NB4 (cell line): ENCODE results near the gene HTR2C.

Experiments used
- MYC ChIP-seq: IDR thresholded peaks from 2 replicates; pipeline ENCODE4 v1.6.1; 2011; ENCODE audit warnings: low read depth, low read length
- POLR2A ChIP-seq: IDR thresholded peaks from 2 replicates; pipeline ENCODE4 v1.6.1; 2011; ENCODE audit warnings: mild to moderate bottlenecking; ENCODE audit not compliant: insufficient read length; ENCODE audit errors: extremely low read depth

- TF ChIP-seq POLR2A (no peak), MYC (no peak)
These were observed 368.8 kb downstream of the HTR2C start for GRCh38 chrX:114952696-114953095.
